Measurements from ENCODE around the gene MUC5AC. TPM values are rescaled to one million over a fixed set of nuclear protein-coding genes. Genes with fewer than 3 reads are reported as not detected.

Gene MUC5AC
- total RNA-seq, 4 donors from 2014 or later = under 0.01 TPM; not detected in 1

- intact Hi-C loops (cut with DNase I) = no loop called here
- H3K4me3 ChIP-seq = no peak overlapping the region
- H3K27ac ChIP-seq (replicated peaks in 1 of 4) = no peak overlapping the region
- no peak for DNase-seq (ENCODE audit: extremely low spot score)
- no peaks in the 10 kb centered on the region for H3K4me1 ChIP-seq
- TF ChIP-seq POLR2AphosphoS5 (IDR thresholded peaks at IDR 0.05) = no peak
- no peak for TF ChIP-seq EP300 (IDR thresholded peaks at IDR 0.05)
- no peak for TF ChIP-seq CTCF (IDR thresholded peaks at IDR 0.05)
- TF ChIP-seq POLR2A (IDR thresholded peaks at IDR 0.05; ENCODE audit: low read depth) = no peak
- H3K36me3 ChIP-seq = no peaks in the 10 kb centered on the region
- H3K9me3 ChIP-seq = no peaks in the 10 kb centered on the region
- WGBS = 89% methylated on average over 17 of the region's 32 CpGs
- peaks cover 0 to 66% (median 0%) of the 10 kb centered on the region in 4 donors for H3K27me3 ChIP-seq
These were observed 2.7 kb downstream of the MUC5AC start for GRCh38 chr11:1160231-1161101.

GRCh38 chr11:1161410-1162137 is 3.8 kb downstream of the MUC5AC start:
- H3K9me3 ChIP-seq = no peaks in the 10 kb centered on the region
- H3K4me1 ChIP-seq = no peaks in the 10 kb centered on the region
- WGBS = 85% methylated on average over 14 of the region's 42 CpGs
- no peak overlapping the region for H3K4me3 ChIP-seq
- intact Hi-C loops (cut with DNase I) = no loop called here
- no peaks in the 10 kb centered on the region for H3K36me3 ChIP-seq
- H3K27me3 ChIP-seq = peaks cover 0 to 69% (median 0%) of the 10 kb centered on the region in 4 donors
- no peak for TF ChIP-seq POLR2A (IDR thresholded peaks at IDR 0.05; ENCODE audit: low read depth)
- TF ChIP-seq CTCF (IDR thresholded peaks at IDR 0.05) = no peak
- no peak for TF ChIP-seq EP300 (IDR thresholded peaks at IDR 0.05)
- TF ChIP-seq POLR2AphosphoS5 (IDR thresholded peaks at IDR 0.05) = no peak
- DNase-seq (ENCODE audit: extremely low spot score) = no peak
- no peak overlapping the region for H3K27ac ChIP-seq (replicated peaks in 1 of 4)

GRCh38 chr11:1162138-1162475 is 4.4 kb downstream of the MUC5AC start:
- Histone ChIP-seq H3K36me3 (no peaks in the 10 kb centered on the region), H3K27me3 (peaks cover 0 to 69% (median 0%) of the 10 kb centered on the region in 4 donors), H3K27ac (replicated peaks in 1 of 4) (no peak overlapping the region), H3K4me1 (no peaks in the 10 kb centered on the region), H3K4me3 (no peak overlapping the region), H3K9me3 (no peaks in the 10 kb centered on the region)
- intact Hi-C loops (cut with DNase I) = no loop called here
- TF ChIP-seq EP300 (IDR thresholded peaks at IDR 0.05) (no peak), POLR2AphosphoS5 (IDR thresholded peaks at IDR 0.05) (no peak), POLR2A (IDR thresholded peaks at IDR 0.05; ENCODE audit: low read depth) (no peak), CTCF (IDR thresholded peaks at IDR 0.05) (no peak)
- no peak for DNase-seq (ENCODE audit: extremely low spot score)
- WGBS = 83% methylated on average over 21 of the region's 21 CpGs

- Histone ChIP-seq H3K4me3 (no peak overlapping the region), H3K36me3 (no peaks in the 10 kb centered on the region), H3K27me3 (peaks cover 0 to 69% (median 0%) of the 10 kb centered on the region in 4 donors), H3K27ac (replicated peaks in 1 of 4) (no peak overlapping the region), H3K9me3 (no peaks in the 10 kb centered on the region), H3K4me1 (no peaks in the 10 kb centered on the region)
- 78% methylated on average over 16 of the region's 28 CpGs for WGBS
- no peak for DNase-seq (ENCODE audit: extremely low spot score)
- TF ChIP-seq POLR2AphosphoS5 (IDR thresholded peaks at IDR 0.05) (no peak), CTCF (IDR thresholded peaks at IDR 0.05) (no peak), EP300 (IDR thresholded peaks at IDR 0.05) (no peak)
- intact Hi-C loops (cut with DNase I) = no loop called here
These were observed 4.9 kb downstream of the MUC5AC start for GRCh38 chr11:1162491-1163311.
